AG10803 (cell line): ENCODE measurements around the gene TRAF2.
A peak's percentile ranks its signal among the peaks of the same experiment; 100 is the strongest.

Experiments
- DNase-seq: peaks from one replicate; pipeline ENCODE4 v3.0.0; 2010; ENCODE audit warnings: low read depth
- H3K4me3 ChIP-seq: 2 replicates; pipeline ENCODE4 v1.5.1; 2011; ENCODE audit warnings: mild to moderate bottlenecking, low read length, control low read depth
- TF ChIP-seq, protein P1 (sequence below): conservative IDR thresholded peaks from 2 replicates; pipeline ENCODE4 v1.5.1; 2011; ENCODE audit warnings: mild to moderate bottlenecking, low read length, control low read depth, inconsistent platforms

The TRAF2 gene

DNA sequence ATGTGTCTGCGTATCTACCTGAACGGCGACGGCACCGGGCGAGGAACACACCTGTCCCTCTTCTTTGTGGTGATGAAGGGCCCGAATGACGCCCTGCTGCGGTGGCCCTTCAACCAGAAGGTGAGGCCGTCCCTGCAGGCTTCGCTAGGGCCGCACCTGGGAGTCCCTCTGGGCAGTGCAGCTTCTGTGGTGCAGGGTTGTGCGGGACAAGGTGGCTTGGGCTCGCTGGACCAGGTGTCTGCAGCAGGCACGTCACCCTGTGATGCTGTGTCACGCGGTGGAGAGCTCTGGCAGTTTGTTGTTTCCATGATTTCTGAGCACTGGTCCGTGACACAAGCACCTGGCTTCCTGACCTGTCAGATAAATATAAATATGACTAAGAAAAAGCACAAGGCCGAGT lies 37.6 kb downstream of the TRAF2 start:
- TF ChIP-seq, protein P1, sequence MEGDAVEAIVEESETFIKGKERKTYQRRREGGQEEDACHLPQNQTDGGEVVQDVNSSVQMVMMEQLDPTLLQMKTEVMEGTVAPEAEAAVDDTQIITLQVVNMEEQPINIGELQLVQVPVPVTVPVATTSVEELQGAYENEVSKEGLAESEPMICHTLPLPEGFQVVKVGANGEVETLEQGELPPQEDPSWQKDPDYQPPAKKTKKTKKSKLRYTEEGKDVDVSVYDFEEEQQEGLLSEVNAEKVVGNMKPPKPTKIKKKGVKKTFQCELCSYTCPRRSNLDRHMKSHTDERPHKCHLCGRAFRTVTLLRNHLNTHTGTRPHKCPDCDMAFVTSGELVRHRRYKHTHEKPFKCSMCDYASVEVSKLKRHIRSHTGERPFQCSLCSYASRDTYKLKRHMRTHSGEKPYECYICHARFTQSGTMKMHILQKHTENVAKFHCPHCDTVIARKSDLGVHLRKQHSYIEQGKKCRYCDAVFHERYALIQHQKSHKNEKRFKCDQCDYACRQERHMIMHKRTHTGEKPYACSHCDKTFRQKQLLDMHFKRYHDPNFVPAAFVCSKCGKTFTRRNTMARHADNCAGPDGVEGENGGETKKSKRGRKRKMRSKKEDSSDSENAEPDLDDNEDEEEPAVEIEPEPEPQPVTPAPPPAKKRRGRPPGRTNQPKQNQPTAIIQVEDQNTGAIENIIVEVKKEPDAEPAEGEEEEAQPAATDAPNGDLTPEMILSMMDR, result no peak
- DNase-seq, result no peak

DNA sequence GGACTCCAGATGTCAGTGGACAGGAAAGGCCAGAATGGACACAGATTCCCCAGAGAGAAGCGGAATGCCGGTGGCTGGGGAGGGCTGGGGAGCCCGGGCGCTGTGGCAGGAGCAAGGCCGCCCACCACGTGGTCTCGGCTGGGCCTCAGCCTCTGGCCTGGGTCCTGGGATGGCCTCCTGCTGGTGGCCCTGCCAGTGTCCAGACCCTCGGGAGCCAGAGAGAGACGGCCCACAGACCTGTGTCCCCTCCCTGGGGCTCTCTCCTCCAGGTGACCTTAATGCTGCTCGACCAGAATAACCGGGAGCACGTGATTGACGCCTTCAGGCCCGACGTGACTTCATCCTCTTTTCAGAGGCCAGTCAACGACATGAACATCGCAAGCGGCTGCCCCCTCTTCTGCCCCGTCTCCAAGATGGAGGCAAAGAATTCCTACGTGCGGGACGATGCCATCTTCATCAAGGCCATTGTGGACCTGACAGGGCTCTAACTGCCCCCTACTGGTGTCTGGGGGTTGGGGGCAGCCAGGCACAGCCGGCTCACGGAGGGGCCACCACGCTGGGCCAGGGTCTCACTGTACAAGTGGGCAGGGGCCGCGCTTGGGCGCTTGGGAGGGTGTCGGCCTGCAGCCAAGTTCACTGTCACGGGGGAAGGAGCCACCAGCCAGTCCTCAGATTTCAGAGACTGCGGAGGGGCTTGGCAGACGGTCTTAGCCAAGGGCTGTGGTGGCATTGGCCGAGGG lies 39.3 kb downstream of the TRAF2 start:
- TF ChIP-seq, protein P1, result no peak
- no peak for DNase-seq
- H3K4me3 ChIP-seq, result no peak overlapping the region

More for the DNA sequence above, 37.6 kb downstream of the TRAF2 start:
- H3K4me3 ChIP-seq, result no peak overlapping the region

DNA sequence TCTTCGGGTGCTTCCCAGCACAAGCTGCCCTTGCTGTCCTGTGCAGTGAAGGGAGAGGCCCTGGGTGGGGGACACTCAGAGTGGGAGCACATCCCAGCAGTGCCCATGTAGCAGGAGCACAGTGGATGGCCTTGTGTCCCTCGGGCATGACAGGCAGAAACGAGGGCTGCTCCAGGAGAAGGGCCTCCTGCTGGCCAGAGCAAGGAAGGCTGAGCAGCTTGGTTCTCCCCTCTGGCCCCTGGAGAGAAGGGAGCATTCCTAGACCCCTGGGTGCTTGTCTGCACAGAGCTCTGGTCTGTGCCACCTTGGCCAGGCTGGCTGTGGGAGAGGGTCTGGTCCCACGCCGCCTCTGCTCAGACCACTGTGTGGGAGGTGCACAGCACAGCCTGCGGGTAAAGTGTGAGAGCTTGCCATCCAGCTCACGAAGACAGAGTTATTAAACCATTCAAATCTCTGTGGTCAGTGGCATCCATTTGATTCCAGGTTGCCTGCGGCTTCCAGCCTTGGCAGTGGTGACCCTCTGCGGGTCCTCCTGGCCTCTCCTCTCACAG lies 39.9 kb downstream of the TRAF2 start:
- TF ChIP-seq, protein P1, result peak; percentile 4; the same call in 1 of the 2 replicates
- DNase-seq, result no peak
- H3K4me3 ChIP-seq, result no peak overlapping the region

DNA sequence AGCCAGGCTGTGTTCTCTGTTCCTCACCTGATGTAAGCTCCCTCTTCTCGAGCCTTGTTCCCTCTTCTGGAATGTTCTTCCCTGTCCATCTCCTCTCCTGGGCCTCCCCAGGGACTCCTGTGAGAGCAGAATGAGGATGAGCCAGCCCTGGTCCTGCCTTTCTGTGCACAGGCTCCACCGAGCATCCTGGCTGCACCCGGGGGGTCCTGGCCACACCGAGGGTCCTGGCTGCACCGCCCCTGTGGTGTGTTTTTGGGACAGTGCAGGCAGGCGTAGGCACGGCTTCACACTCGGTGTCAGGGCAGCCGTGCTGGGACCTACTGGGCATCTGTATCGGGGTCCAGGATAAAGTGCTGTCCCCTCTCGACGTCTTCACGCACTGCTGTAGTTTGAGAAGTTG lies 40.4 kb downstream of the TRAF2 start:
- TF ChIP-seq, protein P1, result no peak
- no peak for DNase-seq
- no peak overlapping the region for H3K4me3 ChIP-seq

DNA sequence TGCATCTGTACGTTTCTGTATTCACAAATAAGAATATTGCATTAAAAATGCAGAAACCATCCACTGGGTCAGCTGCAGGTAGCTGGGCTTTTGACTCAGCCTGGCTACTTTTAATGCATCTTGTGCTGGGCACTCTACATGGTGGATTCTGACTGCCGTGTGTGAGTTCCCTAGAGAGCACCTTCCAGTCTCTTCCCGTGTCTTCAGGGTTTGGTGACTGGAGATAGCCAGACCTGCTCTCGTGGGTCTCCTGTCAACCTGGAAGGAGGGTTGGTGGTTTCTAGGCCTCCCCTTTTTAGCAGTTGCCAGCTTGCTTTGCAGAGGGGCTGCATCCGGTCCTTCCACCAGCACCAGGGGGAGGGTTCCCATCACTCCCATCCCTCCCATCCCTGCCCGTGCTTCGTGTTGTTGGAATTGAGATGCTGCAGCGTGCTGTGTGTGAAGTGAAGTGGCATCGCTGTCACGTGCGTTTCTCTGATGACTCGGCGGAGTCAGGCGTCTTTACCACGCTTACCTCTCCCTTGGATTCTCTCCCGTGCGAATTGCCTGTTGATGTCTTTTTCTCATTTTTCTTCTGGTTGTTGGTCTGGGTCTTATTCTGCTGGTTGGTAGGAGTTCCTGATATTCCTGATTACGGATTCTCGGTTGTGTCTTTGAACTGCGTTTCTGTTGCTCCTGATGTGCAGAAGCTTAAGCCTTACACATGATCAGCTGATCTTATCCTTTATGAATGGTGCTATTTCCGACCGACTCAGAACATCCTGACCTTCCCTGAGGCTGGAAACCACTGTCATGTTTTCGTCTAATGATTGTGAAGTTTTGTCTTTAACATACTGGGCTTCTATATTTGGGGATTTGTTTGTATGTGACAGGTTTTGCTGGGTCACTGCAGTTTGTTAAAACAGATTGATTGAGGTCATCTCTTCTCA lies 41.3 kb downstream of the TRAF2 start:
- peak; percentile 10 for DNase-seq

DNA sequence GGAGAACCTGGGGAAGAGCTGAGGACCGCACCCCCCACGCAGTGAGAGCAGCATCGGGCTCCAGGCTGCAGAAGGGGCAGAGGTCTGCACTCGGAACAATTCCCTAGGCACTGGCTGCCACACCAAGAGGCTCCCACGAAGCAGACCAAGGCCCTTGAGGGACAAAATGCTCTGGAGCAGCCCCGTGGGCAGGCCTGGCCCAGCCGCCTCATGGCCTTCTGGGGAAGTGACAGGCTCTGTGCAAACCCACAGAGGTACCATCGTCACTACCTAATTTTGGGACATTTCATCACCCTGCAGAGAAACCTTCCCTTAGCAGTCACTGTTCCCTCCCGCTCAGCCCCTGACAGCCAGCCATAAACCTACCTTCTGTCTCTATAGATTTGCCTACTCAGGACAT lies 42.3 kb downstream of the TRAF2 start:
- TF ChIP-seq, protein P1, result no peak
- DNase-seq, result no peak
- H3K4me3 ChIP-seq, result no peak overlapping the region

More for the DNA sequence above, 41.3 kb downstream of the TRAF2 start:
- H3K4me3 ChIP-seq, result no peak overlapping the region
- TF ChIP-seq, protein P1, result no peak
